WERI-Rb-1 (cell line): ENCODE measurements around the gene NAT10.
"Not testable (repeated sequence)": the region's sequence is repeated elsewhere in the genome, so short reads cannot be mapped to it uniquely, and the experiment has no call there.

Experiments used
- DNase-seq: peaks from one replicate; pipeline ENCODE4 v3.0.0-alpha.2; 2020
- H3K27ac ChIP-seq: fragments of 250-450 bp; sonication (Bioruptor Pico); 2 replicates; pipeline ENCODE4 v1.5.1; 2020; ENCODE audit warnings: mild to moderate bottlenecking, moderate library complexity
- H3K27me3 ChIP-seq: fragments of 250-450 bp; sonication (Bioruptor Pico); 2 replicates; pipeline ENCODE4 v1.5.1; 2021; ENCODE audit warnings: mild to moderate bottlenecking, low read depth, moderate library complexity; ENCODE audit not compliant: insufficient read depth, severe bottlenecking
- H3K36me3 ChIP-seq: fragments of 250-450 bp; sonication (Bioruptor Pico); 2 replicates; pipeline ENCODE4 v1.5.1; 2020; ENCODE audit warnings: mild to moderate bottlenecking, moderate library complexity
- H3K4me3 ChIP-seq: 2 replicates; pipeline ENCODE4 v1.5.1; 2011; ENCODE audit warnings: low read depth, mild to moderate bottlenecking, control low read depth, low read length
- H3K9me3 ChIP-seq: fragments of 250-450 bp; sonication (Bioruptor Pico); 2 replicates; pipeline ENCODE4 v1.5.1; 2021; ENCODE audit warnings: mild to moderate bottlenecking, moderate library complexity; ENCODE audit not compliant: severe bottlenecking
- TF ChIP-seq, protein P1 (sequence below): IDR thresholded peaks from 2 replicates; pipeline ENCODE4 v1.5.1; 2011; ENCODE audit warnings: low read depth, mild to moderate bottlenecking, control low read depth, inconsistent platforms, low read length

The NAT10 gene

DNA sequence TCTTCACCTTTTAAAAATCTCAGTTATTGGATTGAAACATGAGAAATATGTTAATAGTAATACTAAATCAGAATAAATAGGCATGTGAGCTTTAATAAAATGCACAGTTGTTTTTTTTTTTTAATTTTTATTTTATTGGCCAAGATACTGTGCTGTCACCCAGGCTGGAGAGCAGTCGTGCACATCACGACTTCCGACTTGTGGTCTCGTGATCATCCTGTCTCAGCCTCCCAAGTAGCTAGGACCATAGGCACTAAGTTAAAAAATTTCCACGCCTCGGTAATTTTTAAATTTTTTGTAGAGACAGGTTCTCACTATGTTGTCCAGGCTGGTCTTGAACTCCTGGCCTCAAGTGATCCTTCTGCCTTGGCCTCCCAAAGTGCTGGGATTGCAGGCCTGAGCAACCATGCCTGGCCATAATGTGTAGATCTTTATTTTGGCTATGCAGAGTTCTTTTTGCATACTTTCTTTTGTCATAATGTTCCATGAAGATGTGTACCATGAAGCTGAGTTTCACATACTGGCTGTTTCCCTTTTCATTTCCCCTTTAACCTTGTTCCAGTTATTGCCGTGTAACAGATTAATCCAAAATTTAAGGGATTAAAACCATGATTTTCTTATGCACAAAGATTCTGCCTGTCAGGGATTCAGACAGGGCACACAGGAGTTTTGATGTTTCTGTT, 37.9 kb upstream of the NAT10 start:
- no peak for DNase-seq
- H3K4me3 ChIP-seq: no peak overlapping the region
- H3K27ac ChIP-seq: no peak overlapping the region
- H3K36me3 ChIP-seq: peaks cover 71% of the 10 kb centered on the region
- TF ChIP-seq, protein P1, sequence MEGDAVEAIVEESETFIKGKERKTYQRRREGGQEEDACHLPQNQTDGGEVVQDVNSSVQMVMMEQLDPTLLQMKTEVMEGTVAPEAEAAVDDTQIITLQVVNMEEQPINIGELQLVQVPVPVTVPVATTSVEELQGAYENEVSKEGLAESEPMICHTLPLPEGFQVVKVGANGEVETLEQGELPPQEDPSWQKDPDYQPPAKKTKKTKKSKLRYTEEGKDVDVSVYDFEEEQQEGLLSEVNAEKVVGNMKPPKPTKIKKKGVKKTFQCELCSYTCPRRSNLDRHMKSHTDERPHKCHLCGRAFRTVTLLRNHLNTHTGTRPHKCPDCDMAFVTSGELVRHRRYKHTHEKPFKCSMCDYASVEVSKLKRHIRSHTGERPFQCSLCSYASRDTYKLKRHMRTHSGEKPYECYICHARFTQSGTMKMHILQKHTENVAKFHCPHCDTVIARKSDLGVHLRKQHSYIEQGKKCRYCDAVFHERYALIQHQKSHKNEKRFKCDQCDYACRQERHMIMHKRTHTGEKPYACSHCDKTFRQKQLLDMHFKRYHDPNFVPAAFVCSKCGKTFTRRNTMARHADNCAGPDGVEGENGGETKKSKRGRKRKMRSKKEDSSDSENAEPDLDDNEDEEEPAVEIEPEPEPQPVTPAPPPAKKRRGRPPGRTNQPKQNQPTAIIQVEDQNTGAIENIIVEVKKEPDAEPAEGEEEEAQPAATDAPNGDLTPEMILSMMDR: no peak
- no peaks in the 10 kb centered on the region for H3K27me3 ChIP-seq
- H3K9me3 ChIP-seq: no peaks in the 10 kb centered on the region

DNA sequence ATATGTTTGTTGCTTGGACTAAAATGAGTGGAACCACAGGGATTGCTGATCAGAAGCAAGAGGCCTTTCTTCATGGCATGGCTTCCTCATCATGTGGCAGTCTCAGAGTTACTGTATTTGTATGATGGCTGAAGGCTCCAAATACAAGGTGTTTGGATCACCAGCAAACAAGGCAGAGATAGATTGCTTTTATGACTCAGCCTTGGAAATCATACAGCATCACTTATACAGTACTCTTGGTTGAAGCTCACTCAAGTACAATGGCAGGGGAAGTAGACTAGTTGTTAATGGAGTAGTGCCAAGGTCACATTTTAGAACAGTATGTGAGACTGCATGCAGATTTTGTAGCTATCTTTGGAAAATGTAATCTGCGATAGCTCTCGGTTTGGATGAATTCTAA, 37.3 kb upstream of the NAT10 start:
- no peak overlapping the region for H3K27ac ChIP-seq
- H3K36me3 ChIP-seq: peaks cover 71% of the 10 kb centered on the region
- no peak overlapping the region for H3K4me3 ChIP-seq
- H3K27me3 ChIP-seq: no peaks in the 10 kb centered on the region
- no peak for DNase-seq
- H3K9me3 ChIP-seq: no peaks in the 10 kb centered on the region
- TF ChIP-seq, protein P1: no peak

DNA sequence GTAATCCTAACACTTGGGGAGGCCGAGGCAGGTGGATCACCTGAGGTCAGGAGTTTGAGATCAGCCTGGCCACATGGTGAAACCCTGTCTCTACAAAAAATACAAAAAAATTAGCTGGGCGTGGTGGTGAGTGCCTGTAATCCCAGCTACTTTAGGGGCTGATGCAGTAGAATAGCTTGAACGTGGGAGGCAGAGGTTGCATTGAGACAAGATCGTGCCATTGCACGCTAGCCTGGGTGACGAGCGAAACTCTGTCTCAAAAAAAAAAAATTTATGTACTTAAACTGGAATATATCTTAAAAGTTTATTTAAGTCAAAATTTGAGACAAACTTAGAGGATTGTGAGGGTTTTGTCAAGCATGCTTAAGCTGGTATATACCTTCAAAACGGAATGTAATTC, 34.1 kb upstream of the NAT10 start:
- H3K27me3 ChIP-seq, DNase-seq: not testable (repeated sequence)
- H3K36me3 ChIP-seq: peaks cover 77% of the 10 kb centered on the region

DNA sequence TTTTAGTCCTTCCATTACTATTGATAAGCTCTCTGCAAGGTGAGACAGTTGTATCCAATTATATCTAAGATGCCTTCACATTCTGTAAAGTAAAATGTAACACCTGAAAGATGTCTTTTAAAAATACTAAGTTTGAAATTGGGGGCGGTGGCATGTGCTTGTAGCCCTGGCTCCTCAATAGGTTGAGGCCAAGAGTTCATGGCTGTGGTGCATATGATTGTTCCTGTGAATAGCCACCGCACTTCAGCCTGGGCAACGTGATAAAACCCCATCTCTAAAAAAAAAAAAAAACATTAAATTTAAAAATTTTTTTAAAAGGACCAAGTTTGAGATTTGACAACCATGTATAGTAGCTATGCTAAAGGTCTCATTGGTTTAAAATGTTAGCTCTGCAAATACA, 33.4 kb upstream of the NAT10 start:
- Histone ChIP-seq H3K27me3 (no peaks in the 10 kb centered on the region), H3K9me3 (no peaks in the 10 kb centered on the region), H3K36me3 (peaks cover 82% of the 10 kb centered on the region), H3K4me3 (no peak overlapping the region), H3K27ac (no peak overlapping the region)
- TF ChIP-seq, protein P1: no peak
- DNase-seq: no peak

More for the DNA sequence above, 34.1 kb upstream of the NAT10 start:
- not testable (repeated sequence) for H3K4me3 ChIP-seq, H3K9me3 ChIP-seq, H3K27ac ChIP-seq

DNA sequence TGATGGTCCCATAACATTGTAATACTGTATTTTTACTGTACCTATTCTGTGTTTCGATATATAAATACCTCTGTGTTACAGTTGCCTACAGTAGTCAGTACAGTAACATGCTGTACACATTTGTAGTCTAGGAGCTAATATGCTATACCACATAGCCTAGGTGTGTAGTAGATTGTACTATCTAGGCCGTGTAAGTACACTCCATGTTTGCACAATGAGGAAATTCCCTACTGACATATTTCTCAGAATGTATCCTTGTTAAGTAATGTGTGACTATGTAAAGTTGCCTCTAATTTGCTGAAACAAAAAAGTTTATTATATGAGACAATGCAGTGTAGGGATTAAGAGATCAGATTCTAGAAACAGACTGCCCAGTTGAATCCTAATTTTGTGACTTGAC, 32.6 kb upstream of the NAT10 start:
- TF ChIP-seq, protein P1: no peak
- no peak for DNase-seq
- no peaks in the 10 kb centered on the region for H3K9me3 ChIP-seq
- H3K36me3 ChIP-seq: peaks cover 84% of the 10 kb centered on the region
- H3K27me3 ChIP-seq: no peaks in the 10 kb centered on the region
- H3K4me3 ChIP-seq: no peak overlapping the region
- no peak overlapping the region for H3K27ac ChIP-seq

DNA sequence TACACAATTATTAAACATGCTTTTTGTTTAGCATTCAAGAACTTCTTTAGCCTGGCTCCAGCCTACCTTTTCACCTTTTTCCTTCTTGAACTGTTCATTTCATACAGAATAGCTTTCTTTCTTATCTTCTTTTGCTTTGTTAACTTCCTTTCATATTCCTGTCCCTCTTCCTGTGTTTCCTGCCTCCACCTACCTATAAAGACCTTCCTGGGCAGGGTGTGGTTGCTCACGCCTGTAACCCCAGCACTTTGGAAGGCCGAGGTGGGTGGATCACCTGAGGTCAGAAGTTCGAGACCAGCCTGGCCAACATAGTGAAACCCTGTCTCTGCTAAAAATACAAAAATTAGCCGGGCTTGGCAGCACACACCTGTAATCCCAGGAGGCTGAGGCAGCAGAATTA, 31.0 kb upstream of the NAT10 start:
- Histone ChIP-seq H3K27me3 (no peaks in the 10 kb centered on the region), H3K9me3 (no peaks in the 10 kb centered on the region), H3K4me3 (no peak overlapping the region), H3K27ac (no peak overlapping the region), H3K36me3 (peaks cover 90% of the 10 kb centered on the region)
- no peak for DNase-seq
- TF ChIP-seq, protein P1: no peak
